ENCODE results near the gene ROMO1. TPM values are rescaled to one million over a fixed set of nuclear protein-coding genes. Genes with fewer than 3 reads are reported as not detected.

Gene ROMO1
- total RNA-seq, 1 donor from 2014 or later, result 94.9 TPM

Other genes with a start within 250 kb of the ROMO1 start
- gene CEP250, start 243.8 kb upstream of the ROMO1 start, total RNA-seq, result 46.8 and 48.8 TPM in 2 replicates
- gene C20orf173, start 169.8 kb upstream of the ROMO1 start, total RNA-seq, result not detected in 2 replicates
- gene ERGIC3, start 157.3 kb upstream of the ROMO1 start, total RNA-seq, result 123 and 136 TPM in 2 replicates
- 3.5 and 5.2 TPM in 2 replicates for gene SPAG4, start 83.6 kb upstream of the ROMO1 start, total RNA-seq
- gene CPNE1, start 34.5 kb upstream of the ROMO1 start, total RNA-seq, result 317 and 318 TPM in 2 replicates
- 148 and 151 TPM in 2 replicates for gene RBM12, start 34.5 kb upstream of the ROMO1 start, total RNA-seq
- 41.3 and 42.8 TPM in 2 replicates for gene NFS1, start 53 bp upstream of the ROMO1 start, total RNA-seq
- gene RBM39, start 42.9 kb downstream of the ROMO1 start, total RNA-seq, result 352 and 354 TPM in 2 replicates
- 53.8 and 62.9 TPM in 2 replicates for gene PHF20, start 72.6 kb downstream of the ROMO1 start, total RNA-seq